Right renal cortex interstitium (tissue), 3 donors: ENCODE measurements around the gene FCHO2. TPM values are rescaled to one million over a fixed set of nuclear protein-coding genes. Genes with fewer than 3 reads are reported as not detected.

ENCODE experiments used
- DNase-seq, 3 donors: peaks; one replicate each; pipeline ENCODE4 v3.0.0-alpha.2; 2013; ENCODE audit warnings: low read depth in 3 of 3, low spot score in 2 of 3
- polyA plus RNA-seq, 3 donors: library from polyadenylated mRNA; unstranded; fragments of 120-200 nt; gene quantifications; one replicate each; pipeline ENCODE4 v1.2.1, GENCODE V29; 2013; ENCODE audit not compliant: insufficient read length in 3 of 3

FCHO2 gene
- polyA plus RNA-seq, 3 donors, result 30.1 to 30.8 (median 30.8) TPM

GRCh38 chr5:73027816-73028215 lies 72.0 kb downstream of the FCHO2 start:
- no peak for DNase-seq

GRCh38 chr5:73028991-73029595 lies 73.3 kb downstream of the FCHO2 start:
- DNase-seq, result no peak

- DNase-seq, result no peak
Observed at GRCh38 chr5:73030531-73030930, 74.7 kb downstream of the FCHO2 start.

GRCh38 chr5:73030995-73031394 lies 75.2 kb downstream of the FCHO2 start:
- DNase-seq, result peak in 2 of 3 donors; percentile 7 to 26

- DNase-seq, result no peak
Observed at GRCh38 chr5:73031839-73032238, 76.0 kb downstream of the FCHO2 start.

GRCh38 chr5:73032635-73033034 lies 76.8 kb downstream of the FCHO2 start:
- no peak for DNase-seq

- DNase-seq, result no peak
Observed at GRCh38 chr5:73037545-73037944, 81.7 kb downstream of the FCHO2 start.

- DNase-seq, result no peak
Observed at GRCh38 chr5:73039082-73039481, 83.2 kb downstream of the FCHO2 start.

- DNase-seq, result no peak
Observed at GRCh38 chr5:73042993-73043392, 87.2 kb downstream of the FCHO2 start.

GRCh38 chr5:73044546-73044945 lies 88.7 kb downstream of the FCHO2 start:
- no peak for DNase-seq

GRCh38 chr5:73045623-73046022 lies 89.8 kb downstream of the FCHO2 start:
- DNase-seq, result no peak

- DNase-seq, result no peak
Observed at GRCh38 chr5:73061593-73061992, 105.8 kb downstream of the FCHO2 start.

GRCh38 chr5:73066466-73066865 lies 110.6 kb downstream of the FCHO2 start:
- DNase-seq, result no peak

GRCh38 chr5:73067213-73067612 lies 111.4 kb downstream of the FCHO2 start:
- no peak for DNase-seq

GRCh38 chr5:73081093-73081492 lies 125.3 kb downstream of the FCHO2 start:
- DNase-seq, result no peak

- DNase-seq, result no peak
Observed at GRCh38 chr5:73088026-73088425, 132.2 kb downstream of the FCHO2 start.

- DNase-seq, result no peak
Observed at GRCh38 chr5:73093943-73094342, 138.1 kb downstream of the FCHO2 start.

GRCh38 chr5:73094415-73094814 lies 138.6 kb downstream of the FCHO2 start:
- DNase-seq, result no peak

GRCh38 chr5:73095564-73096238 lies 139.9 kb downstream of the FCHO2 start:
- DNase-seq, result no peak

- no peak for DNase-seq
Observed at GRCh38 chr5:73096239-73096575, 140.4 kb downstream of the FCHO2 start.

GRCh38 chr5:73097740-73098139 lies 141.9 kb downstream of the FCHO2 start:
- no peak for DNase-seq

GRCh38 chr5:73100109-73100508 lies 144.3 kb downstream of the FCHO2 start:
- DNase-seq, result no peak

- no peak for DNase-seq
Observed at GRCh38 chr5:73103870-73104299, 148.0 kb downstream of the FCHO2 start.
